Bronchial epithelial cell (primary cell): Measurements from ENCODE around the gene CEP41. TPM values are rescaled to one million over a fixed set of nuclear protein-coding genes. Genes with fewer than 3 reads are reported as not detected.
"Not testable (repeated sequence)": the region's sequence is repeated elsewhere in the genome, so short reads cannot be mapped to it uniquely, and the experiment has no call there.

Source experiments
- DNase-seq: peaks from one replicate; pipeline ENCODE4 v3.0.0-alpha.2; 2010; ENCODE audit warnings: low read depth
- FAIRE-seq: peaks from 2 replicates; lab custom pipeline; 2011; peaks lifted over from hg19 to GRCh38; lab: Jason Lieb, UNC
- H3K27me3 ChIP-seq: 2 replicates; pipeline ENCODE4 v1.5.1; 2011; ENCODE audit warnings: low read length; ENCODE audit not compliant: control insufficient read depth, insufficient read depth
- H3K36me3 ChIP-seq: 2 replicates; pipeline ENCODE4 v1.5.1; 2011; ENCODE audit warnings: low read length; ENCODE audit not compliant: control insufficient read depth, insufficient read depth
- H3K4me3 ChIP-seq: 2 replicates; pipeline ENCODE4 v1.5.1; 2011; ENCODE audit warnings: mild to moderate bottlenecking, low read depth, low read length, control low read depth
- total RNA-seq: library from RNA; depleted of rRNA; stranded (reverse); fragments of >200 nt; gene quantifications from 2 replicates; pipeline ENCODE4 v1.2.1, GENCODE V29; 2014
- TF ChIP-seq, protein P1 (sequence below): IDR thresholded peaks from 2 replicates; pipeline ENCODE4 v1.5.1; 2011; ENCODE audit warnings: mild to moderate bottlenecking, moderate library complexity, low read length, control low read depth, inconsistent platforms; ENCODE audit not compliant: insufficient read depth, severe bottlenecking

CEP41 gene
- total RNA-seq, 1 donor from 2014 or later: 4.2 TPM

DNA sequence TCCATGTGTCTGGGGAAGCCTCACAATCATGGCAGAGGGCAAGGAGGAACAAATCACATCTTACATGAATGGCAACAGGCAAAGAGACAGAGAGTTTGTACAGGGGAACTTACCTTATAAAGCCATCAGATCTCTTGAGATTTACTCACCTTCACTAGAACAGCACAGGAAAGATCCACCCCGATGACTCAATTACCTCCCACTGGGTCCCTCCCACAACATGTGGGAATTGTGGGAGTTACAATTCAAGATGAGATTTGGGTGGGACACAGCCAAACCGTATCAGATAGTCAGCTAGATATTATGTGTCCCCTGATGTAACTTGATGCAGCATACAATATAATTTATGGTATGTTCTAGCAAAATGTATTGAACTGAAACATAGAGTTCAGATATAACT, 14.1 kb upstream of the CEP41 start:
- Histone ChIP-seq H3K36me3 (no peaks in the 10 kb centered on the region), H3K4me3 (no peak overlapping the region), H3K27me3 (no peaks in the 10 kb centered on the region)
- TF ChIP-seq, protein P1, sequence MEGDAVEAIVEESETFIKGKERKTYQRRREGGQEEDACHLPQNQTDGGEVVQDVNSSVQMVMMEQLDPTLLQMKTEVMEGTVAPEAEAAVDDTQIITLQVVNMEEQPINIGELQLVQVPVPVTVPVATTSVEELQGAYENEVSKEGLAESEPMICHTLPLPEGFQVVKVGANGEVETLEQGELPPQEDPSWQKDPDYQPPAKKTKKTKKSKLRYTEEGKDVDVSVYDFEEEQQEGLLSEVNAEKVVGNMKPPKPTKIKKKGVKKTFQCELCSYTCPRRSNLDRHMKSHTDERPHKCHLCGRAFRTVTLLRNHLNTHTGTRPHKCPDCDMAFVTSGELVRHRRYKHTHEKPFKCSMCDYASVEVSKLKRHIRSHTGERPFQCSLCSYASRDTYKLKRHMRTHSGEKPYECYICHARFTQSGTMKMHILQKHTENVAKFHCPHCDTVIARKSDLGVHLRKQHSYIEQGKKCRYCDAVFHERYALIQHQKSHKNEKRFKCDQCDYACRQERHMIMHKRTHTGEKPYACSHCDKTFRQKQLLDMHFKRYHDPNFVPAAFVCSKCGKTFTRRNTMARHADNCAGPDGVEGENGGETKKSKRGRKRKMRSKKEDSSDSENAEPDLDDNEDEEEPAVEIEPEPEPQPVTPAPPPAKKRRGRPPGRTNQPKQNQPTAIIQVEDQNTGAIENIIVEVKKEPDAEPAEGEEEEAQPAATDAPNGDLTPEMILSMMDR: no peak
- peak; percentile 23 for DNase-seq
- no peak for FAIRE-seq

DNA sequence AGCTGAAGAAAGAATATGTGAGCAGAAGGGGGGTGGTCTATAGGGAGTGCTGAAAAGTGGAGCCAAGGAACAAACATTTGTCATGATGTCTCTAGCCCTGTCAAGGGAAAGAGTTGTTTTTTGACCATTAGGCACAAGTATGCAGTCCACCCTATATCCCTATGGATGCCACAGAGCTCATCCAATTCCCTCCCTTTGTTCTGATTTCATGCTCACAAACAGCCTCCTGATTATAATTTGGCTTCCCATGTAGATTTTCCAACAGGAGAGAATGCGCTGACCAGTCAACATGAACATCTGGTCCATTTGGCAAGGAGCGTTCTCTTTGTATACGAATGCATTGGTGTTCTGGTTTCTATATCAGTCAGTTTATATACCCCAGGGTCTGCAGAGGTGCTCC, 12.1 kb upstream of the CEP41 start:
- Histone ChIP-seq H3K36me3 (no peaks in the 10 kb centered on the region), H3K4me3 (no peak overlapping the region), H3K27me3 (no peaks in the 10 kb centered on the region)
- TF ChIP-seq, protein P1: no peak
- FAIRE-seq (no peak), DNase-seq (no peak)

DNA sequence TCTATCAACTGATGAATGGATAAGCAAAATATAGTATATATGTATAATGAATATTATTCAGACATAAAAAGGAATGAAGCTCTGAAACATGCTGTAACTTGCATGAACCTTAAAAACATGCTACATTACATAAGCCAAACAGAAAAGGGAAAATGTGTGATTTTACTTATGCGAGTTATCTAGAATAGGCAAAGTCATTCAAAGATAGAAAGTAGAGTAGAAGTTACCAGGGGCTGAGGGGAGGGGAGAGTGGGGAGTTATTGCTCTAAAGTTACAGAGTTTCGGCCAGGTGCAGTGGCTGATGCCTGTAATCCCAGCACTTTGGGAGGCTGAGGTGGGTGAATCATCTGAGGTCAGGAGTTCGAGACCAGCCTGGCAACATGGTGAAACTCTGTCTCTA, 10.5 kb upstream of the CEP41 start:
- DNase-seq: peak; percentile 49
- not testable (repeated sequence) for FAIRE-seq

DNA sequence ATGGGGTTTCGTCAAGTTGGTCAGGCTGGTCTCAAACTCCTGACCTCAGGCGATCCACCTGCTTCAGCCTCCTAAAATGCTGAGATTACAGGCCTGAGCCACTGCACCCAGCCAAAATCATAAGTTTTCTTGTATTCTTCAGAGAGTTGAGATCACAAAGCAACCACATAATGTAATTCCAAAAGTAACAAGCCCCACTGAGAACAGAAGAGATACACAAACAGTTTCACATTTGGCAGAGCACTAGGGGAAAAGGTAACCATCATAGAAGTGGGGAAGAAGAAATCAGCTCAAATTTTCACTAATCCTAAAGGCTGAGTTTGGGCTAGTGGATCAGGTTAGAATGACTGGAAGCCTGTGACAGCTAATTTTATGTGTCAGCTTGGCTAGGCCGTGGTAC, 5.4 kb upstream of the CEP41 start:
- H3K36me3 ChIP-seq: no peaks in the 10 kb centered on the region
- H3K4me3 ChIP-seq: no peak overlapping the region
- TF ChIP-seq, protein P1: no peak
- DNase-seq (no peak), FAIRE-seq (no peak)
- no peaks in the 10 kb centered on the region for H3K27me3 ChIP-seq

More for the DNA sequence above, 10.5 kb upstream of the CEP41 start:
- H3K27me3 ChIP-seq, H3K36me3 ChIP-seq, H3K4me3 ChIP-seq: not testable (repeated sequence)

DNA sequence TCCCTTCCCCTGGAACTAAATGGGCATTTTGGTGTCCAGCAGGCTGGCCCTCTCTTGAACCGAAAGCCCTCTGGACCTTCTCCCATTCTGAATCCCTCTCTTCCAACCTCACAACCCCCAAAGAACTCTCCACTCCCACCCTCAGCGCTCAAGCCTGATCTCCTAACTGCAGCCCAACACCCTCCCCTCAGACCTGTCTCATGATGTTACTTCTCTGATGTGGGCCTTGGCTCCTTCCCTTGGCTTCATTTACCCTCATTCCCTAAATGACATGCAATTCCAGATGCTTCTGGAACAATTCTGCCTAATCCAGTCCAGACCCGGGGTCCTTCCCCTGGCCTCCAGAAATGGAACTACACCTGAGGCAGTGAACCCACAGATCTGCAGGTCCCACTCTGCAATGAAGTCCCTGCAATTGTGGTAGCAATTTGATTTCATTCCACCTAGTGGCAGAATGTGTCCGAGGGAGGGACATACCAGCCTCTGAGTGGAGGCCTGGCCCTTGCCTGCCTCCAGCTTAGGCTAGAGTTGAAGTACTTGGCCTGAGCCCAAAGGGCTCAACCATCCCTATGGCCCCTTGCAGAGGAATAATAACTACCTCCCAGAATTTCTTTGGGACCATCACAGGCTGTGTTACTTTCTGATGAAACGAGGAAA, 4.1 kb upstream of the CEP41 start:
- TF ChIP-seq, protein P1: no peak
- FAIRE-seq (no peak), DNase-seq (no peak)
- Histone ChIP-seq H3K36me3 (no peaks in the 10 kb centered on the region), H3K4me3 (no peak overlapping the region), H3K27me3 (no peaks in the 10 kb centered on the region)

DNA sequence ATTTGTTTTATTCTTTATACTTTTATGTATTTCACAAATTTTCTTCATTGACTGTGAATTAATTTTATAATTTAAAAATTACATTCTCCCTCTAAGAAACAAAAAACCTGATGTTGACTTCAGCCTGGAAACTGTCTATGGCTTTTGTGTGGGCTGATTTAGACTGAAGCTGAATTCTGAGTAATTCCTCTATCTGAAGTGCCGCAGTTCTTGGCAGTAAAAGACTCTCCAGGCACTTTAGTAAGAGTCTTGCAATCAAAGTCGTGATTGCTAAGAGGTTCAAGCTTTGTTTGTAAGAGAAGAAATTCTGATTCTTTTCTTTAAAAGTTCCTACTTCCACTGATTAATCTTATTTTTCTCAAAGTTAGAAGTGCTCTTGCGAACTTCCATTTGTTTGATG, 3.4 kb upstream of the CEP41 start:
- H3K36me3 ChIP-seq: no peaks in the 10 kb centered on the region
- no peak overlapping the region for H3K4me3 ChIP-seq
- no peaks in the 10 kb centered on the region for H3K27me3 ChIP-seq
- FAIRE-seq (no peak), DNase-seq (no peak)
- TF ChIP-seq, protein P1: no peak
